Measurements from ENCODE around the gene NATD1.

Gene NATD1

GRCh38 chr17:21289175-21289901 lies 36.1 kb upstream of the NATD1 start:
- DNase-seq: no peak

- no peak for DNase-seq
Measured at GRCh38 chr17:21288571-21289017, 35.4 kb upstream of the NATD1 start.

GRCh38 chr17:21287703-21288449 lies 34.7 kb upstream of the NATD1 start:
- DNase-seq: peak; percentile 97

- DNase-seq: peak; percentile 40
Measured at GRCh38 chr17:21286909-21287702, 33.9 kb upstream of the NATD1 start.

- no peak for DNase-seq
Measured at GRCh38 chr17:21286066-21286770, 33.0 kb upstream of the NATD1 start.

- no peak for DNase-seq
Measured at GRCh38 chr17:21285164-21286065, 32.2 kb upstream of the NATD1 start.

- DNase-seq: peak; percentile 98
Measured at GRCh38 chr17:21284319-21285163, 31.3 kb upstream of the NATD1 start, which contains the start of gene MAP2K3. TSS of gene MAP2K3 (plus strand) at chr17:21284711. CDS start at chr17:21284921, 210 bp downstream.

GRCh38 chr17:21283482-21284318 lies 30.5 kb upstream of the NATD1 start:
- peak; percentile 57 for DNase-seq

GRCh38 chr17:21282850-21283249 lies 29.6 kb upstream of the NATD1 start:
- DNase-seq: no peak

- DNase-seq: no peak
Measured at GRCh38 chr17:21282231-21282630, 29.0 kb upstream of the NATD1 start.

- peak; percentile 83 for DNase-seq
Measured at GRCh38 chr17:21280081-21280518, 26.9 kb upstream of the NATD1 start.

- DNase-seq: no peak
Measured at GRCh38 chr17:21279582-21279981, 26.4 kb upstream of the NATD1 start.

- no peak for DNase-seq
Measured at GRCh38 chr17:21279198-21279535, 26.0 kb upstream of the NATD1 start.

GRCh38 chr17:21278450-21279197 lies 25.4 kb upstream of the NATD1 start:
- peak; percentile 29 for DNase-seq

- no peak for DNase-seq
Measured at GRCh38 chr17:21277332-21277731, 24.1 kb upstream of the NATD1 start.

- peak; percentile 33 for DNase-seq
Measured at GRCh38 chr17:21276264-21276588, 23.0 kb upstream of the NATD1 start.

GRCh38 chr17:21275579-21276263 lies 22.5 kb upstream of the NATD1 start:
- DNase-seq: peak; percentile 95

GRCh38 chr17:21275047-21275578 lies 21.9 kb upstream of the NATD1 start:
- no peak for DNase-seq
